Keratinocyte (primary cell): ENCODE data around the gene GRAMD1B. TPM values are rescaled to one million over a fixed set of nuclear protein-coding genes. Genes with fewer than 3 reads are reported as not detected.

Experiments used
- DNase-seq: peaks from one replicate; pipeline ENCODE4 v3.0.0-alpha.2; 2011; ENCODE audit warnings: low read depth, missing footprints, low spot score
- FAIRE-seq: peaks from 2 replicates; lab custom pipeline; 2011; peaks lifted over from hg19 to GRCh38; lab: Jason Lieb, UNC
- H2AFZ ChIP-seq: 2 replicates; pipeline ENCODE4 v1.6.0; 2012; ENCODE audit warnings: low read length, control low read depth, inconsistent platforms; ENCODE audit not compliant: control insufficient read depth
- H3K27ac ChIP-seq: 2 replicates; pipeline ENCODE4 v1.5.1; 2011; ENCODE audit warnings: low read length; ENCODE audit not compliant: control insufficient read depth, insufficient read depth
- H3K27me3 ChIP-seq: 3 replicates; pipeline ENCODE4 v1.6.0; 2011; ENCODE audit warnings: low read length; ENCODE audit not compliant: control insufficient read depth, insufficient read depth; ENCODE audit errors: extremely low read depth
- H3K36me3 ChIP-seq, 2 experiments: 2 replicates in 1 of 2; 3 replicates in 1 of 2; pipeline ENCODE4 v1.5.1; 2011; ENCODE audit warnings: low read length in 2 of 2, mild to moderate bottlenecking in 1 of 2; ENCODE audit not compliant: control insufficient read depth in 2 of 2, insufficient read depth in 2 of 2; ENCODE audit errors: extremely low read depth in 1 of 2
- H3K4me1 ChIP-seq: 3 replicates; pipeline ENCODE4 v1.5.1; 2011; ENCODE audit warnings: low read length; ENCODE audit not compliant: control insufficient read depth, insufficient read depth; ENCODE audit errors: extremely low read depth
- H3K4me2 ChIP-seq: 3 replicates; pipeline ENCODE4 v1.6.0; 2011; ENCODE audit warnings: low read depth, low read length; ENCODE audit not compliant: control insufficient read depth, insufficient read depth; ENCODE audit errors: extremely low read depth
- H3K4me3 ChIP-seq, 3 experiments: fragments of 200-600 bp in 1 of 3; sonication (generic) in 1 of 3; 2 replicates in 2 of 3; 3 replicates in 1 of 3; pipeline ENCODE4 v1.5.1; 2011 to 2016; ENCODE audit warnings: low read length in 3 of 3, mild to moderate bottlenecking in 3 of 3, control low read depth in 2 of 3, inconsistent platforms in 1 of 3, low read depth in 1 of 3, mixed read lengths in 1 of 3, mixed run types in 1 of 3, moderate library complexity in 1 of 3; ENCODE audit not compliant: control insufficient read depth in 2 of 3, insufficient read depth in 2 of 3; ENCODE audit errors: extremely low read depth in 1 of 3
- H3K79me2 ChIP-seq: 2 replicates; pipeline ENCODE4 v1.6.0; 2012; ENCODE audit warnings: low read length; ENCODE audit not compliant: control insufficient read depth, insufficient read depth
- H3K9ac ChIP-seq: 3 replicates; pipeline ENCODE4 v1.6.0; 2011; ENCODE audit warnings: low read length; ENCODE audit not compliant: control insufficient read depth, insufficient read depth; ENCODE audit errors: extremely low read depth
- H3K9me1 ChIP-seq: 3 replicates; pipeline ENCODE4 v1.6.0; 2011; ENCODE audit warnings: low read length; ENCODE audit not compliant: control insufficient read depth, insufficient read depth; ENCODE audit errors: extremely low read depth
- H3K9me3 ChIP-seq: 2 replicates; pipeline ENCODE4 v1.5.1; 2012; ENCODE audit warnings: low read depth, low read length; ENCODE audit not compliant: control insufficient read depth
- H4K20me1 ChIP-seq: 3 replicates; pipeline ENCODE4 v1.6.0; 2011; ENCODE audit warnings: low read length; ENCODE audit not compliant: control insufficient read depth, insufficient read depth; ENCODE audit errors: extremely low read depth
- EZH2 ChIP-seq: IDR thresholded peaks from one replicate; pipeline ENCODE4 v1.6.1; 2012; ENCODE audit warnings: inconsistent platforms, mild to moderate bottlenecking, low read length, moderate library complexity
- dilution Hi-C: fragments of 300-500 bp; cut with MboI; formaldehyde crosslinking; loops from one replicate; pipeline ENCODE4 v1.7.0; 2020; ENCODE audit warnings: low sequenced_read_pairs; ENCODE audit not compliant: extremely low pct_ligation_motif_present
- polyA plus RNA-seq, 5 experiments: library from polyadenylated mRNA; depleted of rRNA in 3 of 5; stranded (reverse) in 3 of 5; stranded (forward) in 1 of 5; unstranded in 1 of 5; fragments of >200 nt; gene quantifications; 1 replicate in 1 of 5; 2 replicates in 3 of 5; 3 replicates in 1 of 5; pipeline versions ENCODE4 v1.2.1 to v1.2.3, GENCODE V29; 2011 to 2012; ENCODE audit warnings: missing spikeins in 2 of 5, low read depth in 1 of 5, low replicate concordance in 1 of 5
- TF ChIP-seq, protein P1 (sequence below), 3 experiments: IDR thresholded peaks in 1 of 3; conservative IDR thresholded peaks in 1 of 3; optimal IDR thresholded peaks in 1 of 3; 2 replicates in 2 of 3; 3 replicates in 1 of 3; pipeline versions ENCODE3 to v1.5.1; 2011; ENCODE audit warnings: low read length in 3 of 3, mild to moderate bottlenecking in 3 of 3, moderate library complexity in 2 of 3, control low read depth in 1 of 3, inconsistent platforms in 1 of 3; ENCODE audit not compliant: insufficient read depth in 2 of 3; ENCODE audit errors: extremely low read depth in 1 of 3

The GRAMD1B gene
- polyA plus RNA-seq, 1 donor (not counting 4 experiments of a cell fraction or from before 2014, with no cell fraction given), result 0.04 TPM

DNA sequence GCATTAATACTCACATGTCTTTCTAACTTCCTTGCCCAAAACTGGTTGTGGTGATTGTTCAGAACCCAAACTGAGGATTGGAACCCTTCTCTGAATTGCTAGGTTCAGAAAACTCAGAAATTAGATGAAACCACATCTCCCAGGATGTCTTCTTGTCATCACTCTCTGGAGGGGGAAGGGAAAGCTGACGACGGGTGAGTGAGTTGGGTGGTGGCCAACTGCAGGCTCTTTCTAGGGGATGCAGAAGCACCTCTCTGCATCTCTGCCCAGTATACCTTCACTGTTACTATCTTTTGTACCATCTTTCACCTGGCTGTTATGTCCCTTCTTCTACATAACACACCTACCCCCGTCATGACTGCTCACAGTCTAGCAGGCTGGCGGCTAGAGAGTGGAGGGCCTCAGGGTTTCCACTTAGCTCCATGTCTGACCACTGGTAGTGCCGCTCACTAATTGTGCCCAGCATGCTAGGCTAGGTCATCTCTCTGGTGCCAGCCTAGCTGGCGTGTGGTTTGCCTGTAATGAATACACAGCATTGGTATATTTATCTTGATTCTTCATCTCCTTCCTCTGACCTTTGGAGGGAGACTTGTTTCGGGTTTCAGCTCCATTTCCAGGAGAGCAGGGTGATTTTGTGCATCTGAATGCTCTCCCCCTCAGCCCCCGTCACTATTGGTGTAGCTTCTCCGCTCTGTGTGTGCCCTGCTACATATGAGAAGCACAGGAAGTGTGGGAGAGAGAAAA, 7.3 kb downstream of the GRAMD1B start:
- Histone ChIP-seq H3K27me3 (peaks cover 15% of the 10 kb centered on the region), H3K9ac (no peak overlapping the region), H3K4me2 (no peak overlapping the region), H2AFZ (no peak overlapping the region), H3K27ac (no peak overlapping the region), H3K9me3 (no peaks in the 10 kb centered on the region), H3K4me1 (no peaks in the 10 kb centered on the region), H3K79me2 (no peaks in the 10 kb centered on the region), H4K20me1 (no peaks in the 10 kb centered on the region), H3K9me1 (no peaks in the 10 kb centered on the region), H3K36me3 (no peaks in the 10 kb centered on the region), H3K4me3 (no peak overlapping the region)
- DNase-seq, result no peak
- no peak for TF ChIP-seq EZH2
- TF ChIP-seq, protein P1, sequence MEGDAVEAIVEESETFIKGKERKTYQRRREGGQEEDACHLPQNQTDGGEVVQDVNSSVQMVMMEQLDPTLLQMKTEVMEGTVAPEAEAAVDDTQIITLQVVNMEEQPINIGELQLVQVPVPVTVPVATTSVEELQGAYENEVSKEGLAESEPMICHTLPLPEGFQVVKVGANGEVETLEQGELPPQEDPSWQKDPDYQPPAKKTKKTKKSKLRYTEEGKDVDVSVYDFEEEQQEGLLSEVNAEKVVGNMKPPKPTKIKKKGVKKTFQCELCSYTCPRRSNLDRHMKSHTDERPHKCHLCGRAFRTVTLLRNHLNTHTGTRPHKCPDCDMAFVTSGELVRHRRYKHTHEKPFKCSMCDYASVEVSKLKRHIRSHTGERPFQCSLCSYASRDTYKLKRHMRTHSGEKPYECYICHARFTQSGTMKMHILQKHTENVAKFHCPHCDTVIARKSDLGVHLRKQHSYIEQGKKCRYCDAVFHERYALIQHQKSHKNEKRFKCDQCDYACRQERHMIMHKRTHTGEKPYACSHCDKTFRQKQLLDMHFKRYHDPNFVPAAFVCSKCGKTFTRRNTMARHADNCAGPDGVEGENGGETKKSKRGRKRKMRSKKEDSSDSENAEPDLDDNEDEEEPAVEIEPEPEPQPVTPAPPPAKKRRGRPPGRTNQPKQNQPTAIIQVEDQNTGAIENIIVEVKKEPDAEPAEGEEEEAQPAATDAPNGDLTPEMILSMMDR (optimal IDR thresholded peaks at IDR 0.05 in 1 of 3, IDR thresholded peaks at IDR 0.05 in 1 of 3, conservative IDR thresholded peaks at IDR 0.05 in 1 of 3; ENCODE audit: extremely low read depth in 1 of 3, insufficient read depth in 2 of 3, low read length in 3 of 3), result no peak
- FAIRE-seq, result no peak
- dilution Hi-C loops, result no loop called here

DNA sequence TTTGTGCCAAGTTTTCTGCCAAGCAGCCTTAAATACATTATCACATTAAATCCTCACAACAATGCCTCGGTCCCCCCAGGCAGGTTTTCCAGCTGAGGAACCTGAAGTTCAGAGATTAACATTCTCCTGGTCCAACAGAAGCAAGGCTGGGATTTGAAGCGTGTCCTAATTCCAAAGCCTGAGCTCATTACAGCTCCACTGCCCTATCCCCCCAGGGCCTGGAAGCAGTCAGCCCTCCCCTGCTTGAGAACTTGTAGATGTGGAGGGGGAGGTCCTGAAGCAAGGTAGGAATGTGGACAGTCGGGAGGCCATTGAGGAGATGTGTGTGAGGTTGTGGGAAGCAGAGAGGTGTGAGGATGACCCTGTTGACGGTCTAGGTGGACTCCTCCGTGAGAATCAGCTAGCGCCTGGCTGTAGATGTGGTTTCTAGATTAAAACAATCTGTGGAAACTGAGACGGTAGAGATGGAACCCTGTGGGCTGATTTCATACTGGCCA, 8.1 kb downstream of the GRAMD1B start:
- Histone ChIP-seq H3K4me2 (no peak overlapping the region), H3K27ac (no peak overlapping the region), H3K9ac (no peak overlapping the region), H3K27me3 (peaks cover 15% of the 10 kb centered on the region), H3K9me1 (no peaks in the 10 kb centered on the region), H2AFZ (no peak overlapping the region), H3K4me3 (no peak overlapping the region), H3K79me2 (no peaks in the 10 kb centered on the region), H3K36me3 (no peaks in the 10 kb centered on the region), H3K4me1 (no peaks in the 10 kb centered on the region), H3K9me3 (no peaks in the 10 kb centered on the region), H4K20me1 (no peaks in the 10 kb centered on the region)
- FAIRE-seq (no peak), DNase-seq (no peak)
- dilution Hi-C loops, result no loop called here
- TF ChIP-seq, protein P1 (optimal IDR thresholded peaks at IDR 0.05 in 1 of 3, IDR thresholded peaks at IDR 0.05 in 1 of 3, conservative IDR thresholded peaks at IDR 0.05 in 1 of 3; ENCODE audit: extremely low read depth in 1 of 3, insufficient read depth in 2 of 3, low read length in 3 of 3), result no peak
- TF ChIP-seq EZH2, result no peak
